Measurements from ENCODE around the gene ATAD3B.
A peak's percentile ranks its signal among the peaks of the same experiment; 100 is the strongest.
"Not testable (repeated sequence)": the region's sequence is repeated elsewhere in the genome, so short reads cannot be mapped to it uniquely, and the experiment has no call there.

The ATAD3B gene

DNA sequence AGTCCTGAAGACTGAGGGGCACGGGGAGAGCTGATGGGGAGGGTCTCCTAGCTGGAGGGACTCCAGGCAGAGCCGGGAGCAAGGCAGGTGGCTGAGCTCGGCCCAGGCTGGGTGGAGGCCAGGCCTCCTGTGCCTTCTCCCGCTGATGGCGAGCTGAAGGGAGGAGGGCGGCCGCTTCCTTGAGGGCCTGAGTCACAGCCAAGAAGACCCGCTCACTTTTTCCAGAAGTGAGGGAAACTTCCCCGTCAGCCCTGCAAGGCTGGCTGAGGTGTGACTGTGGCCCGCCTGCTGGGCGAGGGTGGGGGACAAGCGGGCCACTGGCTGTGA is 37.8 kb upstream of the ATAD3B start:
- peak in 1 of 2 experiments; percentile 49 for DNase-seq

DNA sequence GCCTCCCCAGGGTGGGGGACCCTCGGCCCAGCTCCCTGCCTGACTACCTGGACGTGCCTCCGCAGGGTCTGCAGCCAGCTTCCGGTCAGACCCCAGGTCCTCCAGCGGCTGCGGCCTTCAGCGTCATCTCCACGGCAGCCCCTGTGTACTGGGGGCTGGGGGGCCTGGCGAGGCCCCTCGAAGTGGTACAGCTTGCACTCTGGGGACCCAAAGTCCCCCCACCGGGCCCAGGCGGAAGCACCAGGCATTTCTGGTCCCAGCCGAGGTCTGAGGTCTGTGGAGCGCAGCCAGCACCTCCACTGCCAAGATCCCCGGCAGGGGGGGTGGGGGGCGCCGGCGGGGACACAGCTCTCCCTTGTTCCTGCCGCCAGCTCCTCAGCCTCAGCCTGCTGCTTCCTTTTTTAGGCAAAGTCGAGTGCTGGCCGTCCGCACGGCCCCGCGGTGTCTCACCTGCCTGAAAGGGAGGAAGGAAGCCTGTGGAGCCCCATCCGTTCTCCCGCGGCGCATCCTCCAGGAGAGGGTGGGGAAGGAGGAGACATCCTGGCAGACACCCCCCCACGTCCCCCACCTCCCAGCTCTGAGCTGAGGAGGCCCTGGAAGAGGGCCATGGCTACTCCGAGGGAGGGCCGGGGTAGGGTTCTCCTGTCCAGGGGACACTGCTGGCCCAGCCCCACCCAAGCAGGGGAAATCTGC is 37.3 kb upstream of the ATAD3B start:
- peak in 1 of 2 experiments; percentile 52 for DNase-seq

DNA sequence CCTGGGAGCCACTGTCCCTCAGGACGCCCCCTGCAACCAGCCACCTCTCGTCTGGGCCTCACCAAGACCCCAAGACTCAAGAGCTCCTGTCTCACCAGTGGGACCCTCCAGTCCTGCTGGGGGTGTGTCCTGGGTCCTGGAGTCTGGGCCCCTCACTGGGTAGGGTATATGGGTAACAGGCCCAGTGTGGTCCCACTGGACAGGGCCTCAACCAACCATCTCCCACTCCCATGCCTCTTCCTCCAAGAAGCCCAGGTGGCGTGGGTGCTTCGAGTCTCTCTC is 36.8 kb upstream of the ATAD3B start:
- DNase-seq, result no peak

DNA sequence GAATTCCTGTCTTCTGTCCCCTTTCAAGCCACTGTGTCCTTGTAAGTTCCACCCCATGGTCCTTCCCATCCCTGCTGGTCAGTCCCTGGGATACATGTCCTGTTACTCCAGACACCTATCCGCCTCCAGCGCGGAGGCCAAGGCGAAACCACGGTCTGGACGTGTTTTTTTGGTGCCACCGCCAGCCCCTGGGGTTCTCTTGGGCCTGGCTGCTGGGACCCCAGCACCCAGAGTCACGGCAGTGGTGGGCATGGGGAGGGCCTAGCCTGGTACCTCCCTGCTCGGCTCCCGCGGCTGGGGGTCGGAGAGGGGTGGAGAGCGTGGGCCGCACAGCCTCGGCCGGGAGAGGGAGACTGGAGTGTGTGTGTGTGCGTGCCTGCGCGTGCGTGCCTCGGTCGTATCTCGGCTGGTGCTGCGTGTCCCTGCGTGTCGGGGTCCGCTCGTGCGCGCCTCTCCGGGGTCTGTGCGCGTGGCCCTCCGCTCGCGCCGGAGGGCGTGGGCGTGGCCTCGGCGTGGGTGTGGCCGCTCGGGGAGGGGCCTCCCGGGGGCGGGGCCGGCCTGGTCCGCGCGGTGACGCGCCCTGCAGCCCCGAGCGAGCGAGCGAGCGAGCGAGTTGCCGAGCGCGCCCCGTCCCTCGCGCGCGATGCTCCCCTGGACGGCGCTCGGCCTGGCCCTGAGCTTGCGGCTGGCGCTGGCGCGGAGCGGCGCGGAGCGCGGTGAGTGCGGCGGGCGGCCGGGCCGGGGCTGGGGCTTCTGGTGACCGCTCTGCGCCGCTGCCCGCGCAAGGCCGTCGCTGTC is 36.3 kb upstream of the ATAD3B start, which contains the start of gene VWA1:
VWA1 (plus strand) TSS at position 585 of the 798 bp plus-strand sequence; CDS start at position 644, 59 bp downstream.
- DNase-seq, result peak; percentile 17 to 89

DNA sequence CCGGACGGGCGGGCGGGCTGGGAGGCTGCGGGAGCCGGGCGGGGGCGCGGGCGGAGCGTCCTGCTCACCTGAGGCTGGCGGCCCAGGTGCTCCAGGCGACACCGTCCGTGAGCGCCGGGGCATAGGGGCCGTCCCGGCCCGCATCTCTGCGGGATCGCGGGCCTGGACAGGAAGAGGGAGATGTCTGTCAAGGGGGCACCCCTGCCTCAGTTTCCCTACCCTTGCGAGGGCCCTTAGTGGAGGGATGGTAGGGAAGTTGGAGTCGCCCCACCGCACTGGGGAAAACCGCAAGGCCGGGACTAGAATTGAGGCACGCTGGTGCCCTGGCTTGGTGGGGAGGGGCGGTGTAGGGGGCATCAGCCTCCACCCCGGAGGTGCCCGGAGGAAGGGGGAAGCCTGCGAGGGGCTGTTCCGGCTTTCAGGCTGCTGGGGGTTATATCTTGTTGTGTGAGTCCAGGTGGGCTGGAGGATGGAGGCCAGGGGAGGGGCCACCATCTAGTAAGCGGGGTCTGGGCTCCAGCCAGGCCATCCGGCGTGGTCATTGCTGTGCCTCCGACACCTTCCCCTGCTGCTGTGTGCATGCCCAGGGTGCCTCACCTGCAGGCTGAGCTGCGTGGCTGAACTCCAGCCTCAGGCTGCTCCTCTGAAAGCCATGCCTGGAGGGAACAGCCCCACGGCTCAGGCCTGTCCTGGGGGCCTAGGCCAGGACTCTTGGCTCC is 35.5 kb upstream of the ATAD3B start:
- DNase-seq, result no peak

DNA sequence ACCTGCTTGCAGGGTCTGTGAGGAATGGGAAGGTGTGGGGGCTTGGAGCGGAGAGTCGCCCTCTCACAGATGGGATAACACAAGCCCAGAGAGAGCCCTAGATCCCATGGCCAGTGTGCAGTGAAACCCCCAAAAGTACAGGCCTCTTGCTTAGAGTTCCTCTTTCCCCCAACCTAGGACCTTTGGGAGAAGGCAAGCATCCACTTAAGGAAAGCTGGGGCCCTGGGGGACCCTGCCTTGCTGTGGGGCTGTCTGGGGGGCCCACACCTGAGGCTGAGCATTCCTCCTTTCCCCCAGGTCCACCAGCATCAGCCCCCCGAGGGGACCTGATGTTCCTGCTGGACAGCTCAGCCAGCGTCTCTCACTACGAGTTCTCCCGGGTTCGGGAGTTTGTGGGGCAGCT is 34.9 kb upstream of the ATAD3B start:
- DNase-seq, result no peak

DNA sequence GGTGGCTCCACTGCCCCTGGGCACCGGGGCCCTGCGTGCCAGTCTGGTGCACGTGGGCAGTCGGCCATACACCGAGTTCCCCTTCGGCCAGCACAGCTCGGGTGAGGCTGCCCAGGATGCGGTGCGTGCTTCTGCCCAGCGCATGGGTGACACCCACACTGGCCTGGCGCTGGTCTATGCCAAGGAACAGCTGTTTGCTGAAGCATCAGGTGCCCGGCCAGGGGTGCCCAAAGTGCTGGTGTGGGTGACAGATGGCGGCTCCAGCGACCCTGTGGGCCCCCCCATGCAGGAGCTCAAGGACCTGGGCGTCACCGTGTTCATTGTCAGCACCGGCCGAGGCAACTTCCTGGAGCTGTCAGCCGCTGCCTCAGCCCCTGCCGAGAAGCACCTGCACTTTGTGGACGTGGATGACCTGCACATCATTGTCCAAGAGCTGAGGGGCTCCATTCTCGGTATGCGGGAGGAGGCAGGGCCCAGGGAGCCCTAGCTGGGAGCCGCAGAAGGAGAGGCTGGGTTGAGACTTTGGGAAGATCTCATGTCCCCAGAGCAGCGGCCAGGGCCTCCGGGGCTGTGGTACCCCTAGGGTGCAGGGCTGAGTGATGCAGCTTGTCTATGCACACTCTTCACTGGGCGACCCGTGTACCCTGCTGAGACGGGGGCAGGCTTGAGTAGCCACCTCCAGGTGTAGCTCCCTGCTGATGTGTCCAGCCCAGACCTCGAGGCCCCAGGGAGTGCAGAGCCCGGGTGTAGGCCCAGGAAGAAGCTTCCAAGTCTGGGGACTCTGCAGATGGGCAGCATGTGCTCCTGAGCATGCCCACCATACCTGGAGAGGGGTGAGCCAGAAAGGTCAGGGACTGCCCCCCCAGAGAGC is 34.3 kb upstream of the ATAD3B start:
- no peak for DNase-seq

DNA sequence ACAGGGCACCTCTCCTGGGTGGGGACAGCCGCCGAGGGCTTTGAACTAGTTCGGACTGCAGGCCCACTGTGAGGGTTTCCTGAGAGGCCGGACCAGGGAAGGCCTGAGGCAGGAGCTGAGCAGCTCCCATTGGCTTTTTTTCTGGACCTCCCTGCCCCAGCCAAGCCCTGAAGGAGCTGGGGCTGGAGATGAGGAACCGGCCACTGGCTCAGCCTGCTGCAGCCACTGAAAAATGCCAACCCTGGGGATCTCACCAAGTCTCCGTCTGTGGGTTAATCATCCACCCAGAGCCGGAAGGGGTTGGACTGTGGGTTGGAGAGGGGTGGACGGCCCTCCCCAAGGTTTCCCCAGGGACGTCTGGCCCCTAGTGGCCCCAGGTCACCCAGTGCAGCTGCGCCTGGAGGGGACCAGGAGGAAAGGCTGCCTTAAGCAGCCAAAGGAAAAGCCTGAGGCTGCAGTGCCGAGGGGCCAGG is 33.6 kb upstream of the ATAD3B start:
- no peak for DNase-seq

DNA sequence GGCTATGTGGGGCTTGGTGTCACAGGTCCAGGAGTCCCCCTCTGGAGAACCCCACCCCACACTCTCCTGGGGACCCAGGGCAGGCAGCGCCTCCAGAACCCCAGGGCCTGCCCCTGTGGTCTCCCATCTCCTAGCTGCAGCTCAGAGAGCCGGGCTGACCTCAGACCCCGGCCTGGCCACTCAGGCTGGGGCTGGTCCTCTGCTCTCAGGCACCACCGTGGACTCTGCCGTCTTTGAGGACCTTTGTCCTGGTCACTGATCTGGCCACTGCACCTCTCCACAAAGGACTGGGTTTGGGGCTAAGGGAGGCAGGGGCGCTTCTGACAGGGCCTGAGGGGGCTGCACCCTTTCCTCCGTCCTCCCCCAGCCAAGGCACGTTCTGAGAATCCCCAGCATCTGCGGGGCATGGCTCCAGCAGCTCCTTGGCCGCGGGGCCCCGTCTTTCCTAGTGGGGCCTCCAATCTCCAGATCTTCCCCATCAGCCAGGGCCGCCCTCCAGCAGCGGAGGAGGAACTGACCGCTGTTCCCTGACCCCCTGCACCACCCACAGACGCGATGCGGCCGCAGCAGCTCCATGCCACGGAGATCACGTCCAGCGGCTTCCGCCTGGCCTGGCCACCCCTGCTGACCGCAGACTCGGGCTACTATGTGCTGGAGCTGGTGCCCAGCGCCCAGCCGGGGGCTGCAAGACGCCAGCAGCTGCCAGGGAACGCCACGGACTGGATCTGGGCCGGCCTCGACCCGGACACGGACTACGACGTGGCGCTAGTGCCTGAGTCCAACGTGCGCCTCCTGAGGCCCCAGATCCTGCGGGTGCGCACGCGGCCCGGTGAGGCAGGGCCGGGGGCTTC is 32.8 kb upstream of the ATAD3B start:
- no peak for DNase-seq

DNA sequence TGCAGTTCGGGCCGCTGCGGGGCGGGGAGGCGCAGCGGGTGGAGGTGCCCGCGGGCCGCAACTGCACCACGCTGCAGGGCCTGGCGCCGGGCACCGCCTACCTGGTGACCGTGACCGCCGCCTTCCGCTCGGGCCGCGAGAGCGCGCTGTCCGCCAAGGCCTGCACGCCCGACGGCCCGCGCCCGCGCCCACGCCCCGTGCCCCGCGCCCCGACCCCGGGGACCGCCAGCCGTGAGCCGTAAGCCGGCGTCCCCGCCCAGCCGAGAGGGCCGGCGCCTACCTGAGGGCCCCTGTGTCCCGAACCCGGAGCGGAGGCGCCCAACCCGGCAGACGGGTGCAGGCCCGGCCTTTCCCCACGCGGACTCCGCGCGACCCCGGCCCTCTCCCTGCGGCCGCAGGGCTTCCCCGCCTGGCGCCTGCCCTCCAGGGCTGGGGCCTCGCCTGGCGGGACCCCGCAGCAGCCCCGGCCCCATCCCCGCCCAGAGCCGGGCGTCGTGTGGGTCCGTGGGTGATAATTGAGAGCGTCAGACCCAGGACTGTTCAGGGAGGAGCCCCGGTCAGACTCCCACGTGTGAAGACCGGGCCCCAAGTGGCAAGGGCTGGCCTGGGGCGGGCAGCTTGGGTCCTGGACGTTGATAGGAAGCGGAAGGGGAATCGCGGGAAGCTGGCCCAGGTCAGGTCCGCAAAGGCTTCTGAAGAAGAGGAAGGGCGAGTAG is 31.9 kb upstream of the ATAD3B start:
- DNase-seq, result no peak

DNA sequence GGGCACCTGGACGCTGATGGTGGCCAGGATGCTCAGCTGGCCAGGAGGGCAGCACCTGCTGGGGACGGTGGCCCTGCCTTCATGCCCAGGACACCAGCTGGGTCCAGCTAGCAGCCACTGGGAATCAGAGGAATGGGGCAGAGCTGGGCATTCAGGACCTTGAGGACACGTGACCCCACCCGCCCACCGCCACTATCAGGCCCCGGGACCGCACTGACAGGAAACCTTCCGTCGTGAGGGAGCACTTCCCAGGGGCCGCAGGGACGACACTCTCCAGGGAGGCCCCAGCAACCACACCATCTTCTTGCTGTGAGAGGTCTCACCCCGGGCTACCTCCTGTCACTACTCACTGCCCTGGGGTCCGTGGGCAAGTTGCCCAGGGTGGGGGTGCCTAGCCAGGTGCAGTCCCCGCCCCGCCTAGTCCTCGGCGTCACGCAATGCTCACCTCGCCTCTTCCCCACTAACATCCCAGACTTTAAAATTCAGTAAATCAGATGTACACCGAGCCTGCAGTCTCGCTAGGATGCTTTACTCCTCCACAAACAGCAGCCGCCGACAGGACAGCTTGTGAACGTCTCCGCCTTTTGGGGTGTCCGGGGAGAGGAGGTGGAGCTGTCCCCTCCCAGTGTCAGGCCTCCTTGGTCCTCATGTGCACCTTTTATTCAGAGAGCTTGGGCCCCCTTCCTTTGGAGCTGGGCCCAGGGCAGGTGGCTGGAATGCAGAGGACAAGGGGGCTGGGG is 31.1 kb upstream of the ATAD3B start:
- DNase-seq, result no peak

DNA sequence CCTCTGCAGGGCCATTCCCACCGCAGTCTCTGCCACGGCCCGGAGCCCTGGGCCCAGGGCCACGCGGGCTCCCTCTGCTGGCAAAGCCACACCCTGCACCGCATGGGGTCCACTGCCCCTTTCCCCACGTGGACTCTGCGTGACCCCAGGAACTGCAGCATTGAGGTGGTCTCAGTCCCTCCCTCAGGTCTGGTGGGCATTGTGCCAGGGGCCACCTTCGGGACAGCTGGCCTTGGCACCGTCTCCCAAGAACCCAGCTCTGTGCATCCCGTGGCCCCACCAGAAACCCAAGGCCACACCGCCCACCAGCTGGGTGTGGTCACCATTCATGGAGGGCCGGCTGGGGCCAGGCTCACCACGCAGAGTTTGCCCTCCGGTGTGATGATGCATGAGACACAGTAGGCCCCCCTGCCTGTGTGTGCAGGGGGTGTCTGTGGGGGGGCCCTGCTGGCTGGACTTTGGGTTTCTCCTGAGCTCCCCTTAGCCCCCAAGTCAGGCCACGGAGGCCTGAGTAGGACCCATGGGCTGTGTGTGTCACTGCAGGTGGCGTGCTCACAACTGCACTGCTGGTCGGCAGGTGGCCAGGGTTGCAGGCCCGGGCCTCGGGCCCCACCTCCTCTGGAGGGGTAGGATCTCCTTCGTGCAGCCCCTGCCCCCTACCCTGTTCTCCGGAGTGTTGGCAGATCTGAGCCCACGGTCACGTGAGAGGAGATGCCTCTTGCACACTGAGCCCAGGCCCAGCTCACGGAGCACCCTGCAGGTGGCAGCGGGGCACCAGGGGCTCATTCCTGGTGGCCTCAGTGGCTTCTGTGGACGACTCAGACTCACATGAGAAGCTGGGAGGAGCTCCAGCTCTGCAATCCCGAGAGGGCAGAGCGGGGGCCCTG is 30.3 kb upstream of the ATAD3B start:
- peak in 1 of 2 experiments; percentile 60 for DNase-seq

DNA sequence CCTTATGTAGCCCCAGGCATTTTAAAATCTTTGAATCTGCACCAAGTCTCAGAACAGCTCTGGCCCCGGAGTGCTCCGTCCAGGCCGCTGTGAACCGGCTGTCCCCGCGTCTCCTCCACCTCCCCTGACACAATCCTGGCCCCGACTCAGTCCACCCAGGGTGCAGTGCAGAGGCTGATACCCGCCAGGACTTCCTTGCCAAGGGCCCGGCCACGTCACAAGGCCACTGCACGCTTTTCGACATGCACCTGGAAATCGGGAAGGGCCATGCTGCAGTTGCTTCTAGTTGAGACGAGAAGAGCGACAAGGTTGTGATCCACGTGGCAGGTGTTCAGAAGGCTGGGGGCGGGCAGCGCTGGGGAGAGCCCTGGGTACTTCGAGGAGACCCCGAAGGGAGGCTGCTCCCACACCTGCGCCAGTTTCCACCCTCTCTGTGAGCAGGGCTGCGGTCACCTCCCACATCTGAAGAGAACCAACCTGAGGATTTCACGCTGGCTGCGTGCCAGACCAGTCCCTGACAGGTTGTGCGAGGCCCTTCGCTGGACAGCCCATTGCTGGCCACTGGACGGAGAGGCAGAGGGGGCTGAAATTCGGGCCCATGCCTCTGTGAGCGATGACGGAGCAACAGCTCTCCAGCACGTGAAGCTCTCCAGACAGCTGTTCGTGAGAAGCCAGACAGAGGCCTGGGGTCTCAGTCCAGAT is 29.3 kb upstream of the ATAD3B start:
- no peak for DNase-seq

DNA sequence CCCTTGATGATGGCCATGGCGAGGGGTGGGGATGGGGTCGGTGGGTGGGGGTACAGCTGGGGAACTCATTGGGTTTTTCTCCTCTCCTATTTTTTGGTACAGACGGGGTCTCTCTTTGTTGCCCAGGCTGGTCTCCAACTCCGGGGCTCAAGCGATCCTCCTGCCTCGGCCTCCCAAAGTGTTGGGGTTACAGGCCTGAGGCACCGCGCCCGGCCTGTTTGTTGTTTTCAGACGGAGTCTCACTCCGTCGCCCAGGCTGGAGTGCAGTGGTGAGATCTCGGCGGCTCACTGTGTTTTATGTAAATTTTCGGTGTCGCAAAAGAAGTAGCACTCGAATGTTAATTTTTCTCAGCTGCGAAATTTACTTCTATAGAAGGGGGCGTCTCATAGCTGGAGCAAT is 24.9 kb upstream of the ATAD3B start:
- DNase-seq, result not testable (repeated sequence)

DNA sequence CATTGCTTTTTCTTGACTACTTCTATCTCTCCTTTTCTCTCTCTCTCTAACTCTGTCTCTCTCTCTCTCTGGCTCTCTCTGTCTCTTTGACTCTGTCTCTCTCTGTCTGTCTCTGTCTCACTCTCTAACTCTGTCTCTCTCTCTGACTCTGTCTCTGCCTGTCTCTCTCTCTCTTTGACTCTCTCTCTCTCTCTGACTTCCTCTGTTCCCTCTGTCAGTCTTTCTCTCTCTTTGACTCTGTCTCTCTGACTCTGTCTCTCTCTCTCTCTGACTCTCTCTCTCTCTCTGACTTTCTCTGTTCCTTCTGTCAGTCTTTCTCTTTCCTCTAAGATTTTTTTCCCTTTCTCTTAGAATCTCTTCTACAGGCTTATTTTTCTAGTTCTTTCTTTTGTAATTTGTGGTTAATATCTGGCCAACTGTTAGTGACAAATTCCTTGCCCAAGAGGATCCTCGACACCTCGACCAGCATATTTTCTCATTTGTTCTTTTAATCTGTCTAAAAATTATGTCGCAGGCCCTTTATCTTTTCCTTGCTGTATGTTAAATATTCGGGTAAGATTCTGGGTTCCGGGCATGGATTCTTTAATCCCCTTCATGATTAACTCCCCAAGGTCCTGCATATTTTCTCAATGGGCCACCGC is 22.3 kb upstream of the ATAD3B start, which contains the start of gene ATAD3C:
ATAD3C (plus strand) TSS at position 591 of the 641 bp plus-strand sequence. CDS start 995 bp downstream, outside the sequence.
- DNase-seq, result no peak

DNA sequence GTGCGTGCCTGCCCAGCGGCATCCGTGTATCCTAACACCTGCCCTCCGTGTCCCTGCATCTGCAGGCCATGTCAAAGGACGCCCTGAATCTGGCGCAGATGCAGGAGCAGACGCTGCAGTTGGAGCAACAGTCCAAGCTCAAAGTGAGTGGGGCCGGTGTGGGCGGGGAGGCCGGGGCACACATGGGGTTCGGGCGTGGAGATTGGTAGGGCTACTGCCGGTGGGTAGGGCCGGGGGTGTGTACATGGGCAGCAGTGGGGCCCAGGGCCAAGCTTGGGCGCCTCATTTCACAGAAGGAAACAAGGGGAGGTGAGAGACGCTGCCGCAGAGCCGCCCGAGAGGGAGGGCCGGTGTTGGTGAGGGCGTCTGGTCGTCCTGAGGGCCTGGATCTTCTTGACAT is 20.9 kb upstream of the ATAD3B start:
- not testable (repeated sequence) for DNase-seq

DNA sequence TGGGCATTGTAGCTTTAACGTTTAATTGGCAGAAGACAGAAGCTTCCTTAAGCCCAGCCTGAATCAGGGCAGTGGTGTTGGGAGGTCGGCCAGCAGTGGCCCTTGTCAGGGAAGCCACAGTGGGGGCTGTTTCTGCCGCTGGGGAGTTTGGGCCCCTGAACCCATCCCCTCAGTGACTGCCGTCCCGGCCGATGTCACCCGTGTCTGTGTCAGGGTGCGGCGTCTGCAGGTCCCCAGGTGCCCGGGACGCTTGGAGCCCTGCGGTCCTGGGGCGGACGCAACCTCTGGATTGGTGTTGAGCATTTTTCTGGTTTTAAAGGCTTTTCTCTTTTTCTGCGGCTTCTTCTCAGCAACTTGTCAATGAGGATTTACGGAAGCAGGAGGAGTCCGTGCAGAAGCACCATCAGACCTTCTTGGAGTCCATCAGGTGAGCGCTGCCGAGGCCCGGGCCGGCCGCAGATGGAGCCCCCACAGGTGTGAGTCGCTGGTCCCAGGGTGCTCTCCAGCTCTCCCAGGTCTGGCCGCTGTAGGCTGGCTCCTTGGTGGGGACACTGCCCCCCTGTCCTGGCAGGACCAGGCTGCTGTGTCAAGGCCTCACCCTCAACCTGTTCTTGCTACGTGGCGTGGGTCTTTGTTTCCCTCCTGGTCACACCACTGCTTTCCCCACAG is 19.7 kb upstream of the ATAD3B start:
- no peak for DNase-seq

All from NCI-H446 (cell line).